CD4-positive, alpha-beta T cell treated with Interleukin-17A for 1 hour (primary cell): ENCODE data around the gene PCDHB15.

Source experiments
- DNase-seq: peaks from one replicate; pipeline ENCODE4 v3.0.0-alpha.2; 2020

Gene PCDHB15

GRCh38 chr5:141250576-141250975, 5.4 kb downstream of the PCDHB15 start:
- DNase-seq = no peak

- DNase-seq = no peak
Observed at GRCh38 chr5:141258464-141258863, 13.3 kb downstream of the PCDHB15 start.

GRCh38 chr5:141258948-141259347, 13.8 kb downstream of the PCDHB15 start:
- no peak for DNase-seq

GRCh38 chr5:141260458-141261237, 15.5 kb downstream of the PCDHB15 start:
- DNase-seq = no peak

GRCh38 chr5:141261238-141261546, 16.0 kb downstream of the PCDHB15 start:
- no peak for DNase-seq

GRCh38 chr5:141269195-141269594, 24.0 kb downstream of the PCDHB15 start:
- DNase-seq = no peak

GRCh38 chr5:141272906-141273305, 27.7 kb downstream of the PCDHB15 start:
- DNase-seq = no peak

- DNase-seq = no peak
Observed at GRCh38 chr5:141298376-141298775, 53.2 kb downstream of the PCDHB15 start.
